Islet precursor cell (in vitro differentiated cells): ENCODE measurements around the gene IL1RAPL2.
A peak's percentile ranks its signal among the peaks of the same experiment; 100 is the strongest.
"Not testable (repeated sequence)": the region's sequence is repeated elsewhere in the genome, so short reads cannot be mapped to it uniquely, and the experiment has no call there.

Experiments used
- DNase-seq: peaks from one replicate; pipeline ENCODE4 v3.0.0-alpha.2; 2018

Gene IL1RAPL2

DNA sequence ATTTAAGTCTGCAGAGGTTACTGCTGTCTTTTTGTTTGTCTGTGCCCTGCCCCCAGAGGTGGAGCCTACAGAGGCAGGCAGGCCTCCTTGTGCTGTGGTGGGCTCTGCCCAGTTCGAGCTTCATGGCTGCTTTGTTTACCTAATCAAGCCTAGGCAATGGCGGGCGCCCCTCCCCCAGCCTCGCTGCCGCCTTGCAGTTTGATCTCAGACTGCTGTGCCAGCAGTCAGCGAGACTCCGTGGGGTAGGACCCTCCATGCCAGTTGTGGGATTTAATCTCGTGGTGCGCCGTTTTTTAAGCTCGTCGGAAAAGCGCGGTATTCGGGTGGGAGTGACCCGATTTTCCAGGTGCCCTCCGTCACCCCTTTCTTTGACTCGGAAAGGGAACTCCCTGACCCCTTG is 111.5 kb downstream of the IL1RAPL2 start:
- DNase-seq: not testable (repeated sequence)

- DNase-seq: no peak
These were observed 113.2 kb downstream of the IL1RAPL2 start for GRCh38 chrX:104679175-104679574.

GRCh38 chrX:104681214-104681613 is 115.2 kb downstream of the IL1RAPL2 start:
- no peak for DNase-seq

GRCh38 chrX:104684077-104684476 is 118.1 kb downstream of the IL1RAPL2 start:
- DNase-seq: no peak

- no peak for DNase-seq
These were observed 129.6 kb downstream of the IL1RAPL2 start for GRCh38 chrX:104695593-104695992.

DNA sequence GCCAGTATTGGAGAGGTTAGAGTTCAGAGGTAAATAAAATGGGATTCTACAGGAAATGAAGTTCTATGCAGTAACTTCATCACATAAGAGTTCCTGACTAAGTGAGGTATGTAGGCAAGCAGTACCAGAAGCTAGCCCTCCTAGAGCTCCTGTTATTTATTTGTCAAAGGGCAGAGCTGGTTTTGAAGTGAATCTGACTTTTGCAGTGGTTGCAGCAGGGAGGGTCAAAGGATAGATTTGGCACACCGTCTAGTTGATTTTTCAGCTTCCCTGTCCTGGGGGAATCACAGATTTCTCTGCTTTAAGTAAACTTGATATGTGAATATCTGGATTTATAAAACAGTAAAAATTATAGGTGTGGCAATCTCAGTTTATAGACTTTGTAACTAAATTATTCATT is 130.7 kb downstream of the IL1RAPL2 start:
- DNase-seq: no peak

- DNase-seq: no peak
These were observed 131.3 kb downstream of the IL1RAPL2 start for GRCh38 chrX:104697294-104697693.

DNA sequence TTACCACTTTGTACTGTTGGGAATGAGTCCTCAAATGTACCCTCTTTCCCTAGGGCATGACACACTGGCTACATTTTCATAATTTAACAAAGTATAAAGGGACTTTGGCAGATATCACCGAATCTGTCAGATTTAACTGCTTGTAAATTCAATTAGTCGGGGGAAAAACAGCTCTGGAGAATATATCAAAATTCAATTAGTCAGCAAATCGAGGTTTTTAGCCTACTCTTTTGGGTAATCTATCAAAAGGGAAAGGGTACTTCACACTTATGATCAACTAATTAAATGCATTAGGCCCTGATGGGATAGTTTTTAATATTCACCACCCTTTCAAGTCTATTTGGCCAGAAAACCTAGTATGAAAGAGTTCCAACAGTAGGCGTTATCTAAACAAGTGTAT is 141.0 kb downstream of the IL1RAPL2 start:
- no peak for DNase-seq

DNA sequence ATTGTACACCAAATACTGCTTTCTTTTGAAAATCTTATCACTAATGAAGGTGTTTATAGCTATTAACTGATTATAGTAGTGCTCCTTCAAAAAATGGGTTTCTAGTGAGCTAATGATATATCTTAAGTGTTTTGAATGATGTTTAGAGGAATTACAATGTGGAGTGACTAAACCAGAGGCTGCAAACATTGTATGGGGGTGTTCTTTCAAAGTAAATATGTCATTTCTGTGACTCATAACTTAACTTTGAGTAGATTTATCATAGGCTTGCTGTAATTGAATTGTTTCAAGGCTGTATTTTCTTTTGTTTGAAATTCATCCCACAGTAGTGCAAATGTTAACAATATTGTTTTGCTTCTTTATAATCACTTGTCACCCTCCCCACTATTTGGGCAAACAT is 141.6 kb downstream of the IL1RAPL2 start:
- no peak for DNase-seq

DNA sequence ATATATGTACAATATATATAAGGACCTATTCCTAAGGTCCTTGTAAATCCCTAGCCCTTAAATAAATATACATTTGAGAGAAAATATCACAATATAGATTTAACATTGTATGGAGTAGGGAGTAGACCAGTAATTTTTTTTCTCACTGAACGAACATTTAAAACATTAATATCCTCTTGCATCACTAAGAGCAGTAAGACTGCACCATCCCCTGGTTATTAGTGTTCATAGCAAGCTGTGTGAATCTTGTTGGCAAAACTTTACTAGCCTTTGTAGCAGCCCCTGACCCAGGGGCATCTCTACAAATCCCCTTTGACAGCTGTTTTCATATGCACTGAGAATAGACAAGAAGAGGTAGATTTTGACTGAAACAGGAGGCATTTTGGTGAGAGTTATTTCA is 146.5 kb downstream of the IL1RAPL2 start:
- DNase-seq: no peak

DNA sequence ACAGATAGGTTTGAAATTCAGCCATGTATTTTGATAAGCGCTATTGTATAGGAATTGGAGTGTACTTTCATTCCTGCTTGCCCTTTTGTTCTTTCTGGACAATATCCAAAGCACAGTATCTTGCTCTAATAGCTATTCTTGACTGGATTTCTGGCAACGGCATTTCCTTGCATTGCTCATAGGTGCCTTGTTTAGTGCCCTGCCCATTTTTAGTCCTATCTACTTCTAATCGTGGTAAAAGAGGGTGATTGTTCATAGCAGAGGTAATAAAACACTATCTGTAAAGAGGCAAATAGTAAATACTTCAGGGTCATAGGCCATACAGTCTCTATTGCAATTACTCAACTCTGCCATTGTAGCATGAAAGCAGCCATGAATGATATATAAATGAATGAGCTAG is 155.9 kb downstream of the IL1RAPL2 start:
- DNase-seq: no peak

DNA sequence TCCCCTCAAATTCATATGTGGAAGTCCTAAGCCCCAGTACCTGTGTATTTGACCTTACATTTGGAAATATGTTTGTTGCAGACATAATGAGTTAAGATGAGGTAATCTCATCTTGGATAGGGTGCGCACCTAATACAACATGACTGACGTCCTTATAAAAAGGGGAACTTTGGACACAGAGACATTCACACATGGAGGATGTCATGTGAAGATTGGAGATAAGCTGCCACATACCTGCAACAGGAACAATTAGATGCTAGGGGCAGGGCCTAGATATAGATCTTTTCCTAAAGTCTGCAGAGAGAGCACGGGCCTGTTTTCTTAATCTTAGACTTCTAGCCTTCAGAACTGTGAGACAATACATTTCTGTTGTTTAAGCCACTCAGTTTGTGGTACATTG is 162.5 kb downstream of the IL1RAPL2 start:
- no peak for DNase-seq

DNA sequence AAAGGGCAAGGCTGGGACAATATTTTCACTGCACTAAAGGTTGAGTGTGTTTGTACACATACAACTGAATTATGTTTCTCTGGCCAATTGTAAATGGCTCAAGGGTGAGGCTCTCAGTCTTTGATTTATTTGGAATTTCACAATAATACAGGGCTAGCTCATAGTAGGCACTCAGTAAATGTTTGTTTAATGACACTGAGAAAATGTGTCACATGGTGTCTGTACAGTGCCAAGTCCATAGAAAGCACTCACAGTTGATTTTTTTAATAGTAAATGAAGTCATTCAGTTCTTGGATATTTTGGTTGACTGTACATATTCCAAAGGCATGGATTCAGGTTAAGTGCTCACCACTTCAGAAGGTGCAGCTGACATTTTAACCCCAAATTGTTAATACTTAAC is 176.4 kb downstream of the IL1RAPL2 start:
- no peak for DNase-seq

GRCh38 chrX:104745152-104745551 is 179.2 kb downstream of the IL1RAPL2 start:
- no peak for DNase-seq

- DNase-seq: no peak
These were observed 184.1 kb downstream of the IL1RAPL2 start for GRCh38 chrX:104749951-104750610.

DNA sequence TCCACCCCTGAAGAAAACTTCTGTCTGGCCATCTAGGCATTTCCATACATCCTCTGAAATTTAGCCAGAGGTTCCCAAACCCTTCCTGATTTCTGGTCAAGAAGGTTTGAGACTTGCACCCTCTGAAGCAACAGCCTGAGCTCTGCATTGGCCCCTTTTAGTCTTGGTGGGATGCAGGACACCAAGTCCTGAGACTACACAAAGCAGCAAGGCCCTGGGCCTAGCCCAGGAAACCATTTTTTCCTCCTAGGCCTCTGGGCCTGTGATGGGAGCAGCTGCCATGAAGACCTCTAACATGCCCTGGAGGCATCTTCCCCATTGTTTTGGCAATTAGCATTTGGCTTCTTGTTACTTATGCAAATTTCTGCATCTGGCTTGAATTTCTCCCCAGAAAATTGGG is 196.6 kb downstream of the IL1RAPL2 start:
- DNase-seq: no peak

DNA sequence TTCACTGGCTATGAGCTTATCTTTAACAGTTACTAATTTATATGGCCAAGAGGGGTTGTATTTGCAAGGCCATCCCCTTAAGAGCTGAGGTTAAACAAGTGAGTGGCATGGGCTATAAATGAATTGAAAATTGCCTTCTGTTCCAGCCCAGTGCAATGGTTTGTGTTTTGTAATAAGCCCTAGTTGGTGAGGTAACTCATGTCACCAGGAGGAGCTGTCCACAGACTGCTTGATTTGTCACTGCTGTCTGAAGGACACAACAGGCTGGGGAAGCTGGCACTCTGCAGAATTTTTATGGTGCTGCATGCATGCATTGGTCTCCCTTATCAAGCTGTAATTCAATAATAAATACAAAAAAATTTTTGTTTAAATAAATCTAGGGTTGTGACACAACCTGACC is 223.8 kb downstream of the IL1RAPL2 start:
- no peak for DNase-seq

DNA sequence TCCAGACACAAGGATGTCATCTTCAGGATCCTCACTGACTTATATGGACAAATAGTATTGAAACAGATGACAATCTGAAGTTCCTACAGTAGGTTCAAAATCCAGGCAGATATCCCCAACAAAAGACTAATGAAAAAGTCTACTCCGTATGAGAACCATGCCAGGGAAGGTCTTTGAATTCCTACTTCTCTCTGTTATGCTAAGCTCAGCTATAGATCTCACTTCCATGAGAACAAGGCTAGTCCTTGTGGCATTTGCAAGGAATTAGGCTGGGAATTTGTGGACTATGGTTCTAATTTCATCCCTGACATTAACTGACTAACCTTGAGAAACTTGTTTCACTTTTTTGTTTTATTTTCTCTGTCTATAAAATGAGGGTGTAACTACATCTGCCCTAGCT is 229.8 kb downstream of the IL1RAPL2 start:
- no peak for DNase-seq

- no peak for DNase-seq
These were observed 237.2 kb downstream of the IL1RAPL2 start for GRCh38 chrX:104803219-104803618.

- peak; percentile 46 for DNase-seq
These were observed 240.3 kb downstream of the IL1RAPL2 start for GRCh38 chrX:104806346-104806745.

- DNase-seq: no peak
These were observed 267.4 kb downstream of the IL1RAPL2 start for GRCh38 chrX:104833401-104833800.

- no peak for DNase-seq
These were observed 276.6 kb downstream of the IL1RAPL2 start for GRCh38 chrX:104842646-104843045.

- DNase-seq: no peak
These were observed 286.2 kb downstream of the IL1RAPL2 start for GRCh38 chrX:104852241-104852640.

GRCh38 chrX:104854188-104854587 is 288.2 kb downstream of the IL1RAPL2 start:
- no peak for DNase-seq

DNA sequence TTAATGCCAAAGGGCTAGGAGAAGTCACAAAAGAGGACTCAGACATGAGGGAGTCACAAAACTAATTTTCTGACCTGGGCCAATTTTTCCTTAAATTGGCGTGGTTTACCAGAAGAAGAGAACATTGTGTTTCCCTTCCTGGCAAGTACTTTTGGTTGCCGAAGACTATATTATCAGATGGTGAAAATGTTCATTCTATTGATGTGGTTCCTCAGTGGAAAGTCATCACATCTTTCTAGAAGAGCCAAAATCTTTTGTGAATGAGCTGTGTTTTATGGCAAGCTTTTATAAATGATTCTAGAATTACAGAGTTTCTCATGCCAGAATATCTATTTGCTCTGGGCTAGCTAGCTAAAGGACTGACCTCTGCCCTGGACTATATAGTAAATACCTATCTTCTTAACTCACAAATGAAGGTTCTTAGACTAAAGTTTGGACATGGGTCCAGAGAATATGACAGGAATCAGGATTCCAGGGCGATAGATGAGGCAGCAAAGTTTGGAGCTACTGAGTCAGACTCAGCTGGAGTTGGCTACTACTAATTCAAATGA is 288.9 kb downstream of the IL1RAPL2 start:
- no peak for DNase-seq
